K562 (cell line): ENCODE data around the gene ABHD3. TPM values are rescaled to one million over a fixed set of nuclear protein-coding genes. Genes with fewer than 3 reads are reported as not detected.

Experiments used
- ATAC-seq: fragments of 200-7000 bp; cut with Tn5 transposase; 3 replicates; pipeline ENCODE4 v1.9.1; 2020; ENCODE audit warnings: moderate library complexity
- BruUV-seq: library from RNA; stranded (reverse); fragments of 400-500 nt; replicated peaks from 2 replicates; lab custom pipeline; 2021; lab: Mats Ljungman, UMichigan
- CTCF ChIA-PET: fragments of 300-600 bp; formaldehyde crosslinking; extraction: SDS; loops from one replicate; lab custom pipeline; 2021; ENCODE audit warnings: low intra/inter-chr PET ratio; lab: Yijun Ruan, JAX
- POLR2A ChIA-PET: fragments of 300-600, 350-650 bp; sonication (Branson Sonifier 250); formaldehyde crosslinking; extraction: SDS; loops from one replicate; lab custom pipeline; 2021; ENCODE audit warnings: antibody characterized with exemption, inconsistent platforms; lab: Yijun Ruan, JAX
- DNase-seq, 4 experiments: peaks; one replicate each; pipeline versions ENCODE4 v3.0.0 to v3.0.0-alpha.2; 2011 to 2018; ENCODE audit warnings: low spot score in 3 of 4, mixed read lengths in 3 of 4; ENCODE audit errors: extremely low read depth in 1 of 4
- FAIRE-seq: peaks from 2 replicates; lab custom pipeline; 2011; peaks lifted over from hg19 to GRCh38; lab: Jason Lieb, UNC
- H2AFZ ChIP-seq: 2 replicates; pipeline ENCODE4 v1.6.0; 2011; ENCODE audit warnings: low read depth, low read length, control low read depth, inconsistent platforms
- H3K27ac ChIP-seq: fragments of 200-600 bp; 3 replicates; pipeline ENCODE4 v1.8.0; 2011; ENCODE audit warnings: low read depth, mild to moderate bottlenecking, control low read depth, inconsistent platforms, low read length, moderate library complexity, mixed read lengths; ENCODE audit errors: extremely low read depth
- H3K27me3 ChIP-seq, 2 experiments: fragments of 300-600 bp in 1 of 2; 2 replicates in 1 of 2; 3 replicates in 1 of 2; pipeline versions ENCODE4 v1.6.0 to v1.8.0; 2011; ENCODE audit warnings: inconsistent platforms in 2 of 2, low read length in 2 of 2, mild to moderate bottlenecking in 1 of 2, mixed read lengths in 1 of 2, moderate library complexity in 1 of 2; ENCODE audit not compliant: control insufficient read depth in 2 of 2, insufficient read depth in 2 of 2
- H3K36me3 ChIP-seq: fragments of 300-600 bp; 3 replicates; pipeline ENCODE4 v1.8.0; 2011; ENCODE audit warnings: mild to moderate bottlenecking, low read length, inconsistent platforms; ENCODE audit not compliant: control insufficient read depth, insufficient read depth
- H3K4me1 ChIP-seq, 2 experiments: fragments of 200-600 bp in 1 of 2; replicated peaks in 1 of 2; 2 replicates in 1 of 2; 3 replicates in 1 of 2; pipeline versions ENCODE4 v1.5.1 to v1.8.0; 2011; ENCODE audit warnings: inconsistent platforms in 2 of 2, low read length in 2 of 2, mild to moderate bottlenecking in 1 of 2, mixed read lengths in 1 of 2, moderate library complexity in 1 of 2; ENCODE audit not compliant: control insufficient read depth in 2 of 2, insufficient read depth in 2 of 2
- H3K4me2 ChIP-seq: 2 replicates; pipeline ENCODE4 v1.6.1; 2011; ENCODE audit warnings: low read length, control low read depth, inconsistent platforms, mixed read lengths; ENCODE audit not compliant: insufficient read depth
- H3K4me3 ChIP-seq: fragments of 200-600 bp; sonication (generic), shearing (Covaris generic); 2 replicates; pipeline ENCODE4 v1.5.1; 2016; ENCODE audit warnings: control low read depth, inconsistent platforms
- H3K79me2 ChIP-seq: fragments of 200-600 bp; 3 replicates; pipeline ENCODE4 v1.8.0; 2011; ENCODE audit warnings: low read length, inconsistent platforms; ENCODE audit not compliant: control insufficient read depth, insufficient read depth
- H3K9ac ChIP-seq, 2 experiments: 2 replicates each; pipeline versions ENCODE4 v1.6.0 to v1.6.1; 2011; ENCODE audit warnings: low read depth in 2 of 2, low read length in 2 of 2, control low read depth in 1 of 2, inconsistent platforms in 1 of 2, mild to moderate bottlenecking in 1 of 2, mixed read lengths in 1 of 2; ENCODE audit not compliant: insufficient read depth in 1 of 2
- H3K9me1 ChIP-seq: one replicate; pipeline ENCODE4 v1.6.0; 2011; ENCODE audit warnings: inconsistent platforms, mild to moderate bottlenecking, low read length, moderate library complexity; ENCODE audit not compliant: control insufficient read depth, insufficient read depth
- H3K9me3 ChIP-seq: replicated peaks from 2 replicates; pipeline ENCODE4 v1.5.1; 2011; ENCODE audit warnings: low read depth, low read length, inconsistent platforms; ENCODE audit not compliant: control insufficient read depth, insufficient read depth
- H4K20me1 ChIP-seq: replicated peaks from 2 replicates; pipeline ENCODE4 v1.6.1; 2011; ENCODE audit warnings: low read length, inconsistent platforms, mixed read lengths; ENCODE audit not compliant: control insufficient read depth, insufficient read depth
- GATAD2B ChIP-seq: fragments of 450-650 bp; IDR thresholded peaks from 2 replicates; pipeline ENCODE4 v1.6.1; 2017; ENCODE audit warnings: mild to moderate bottlenecking, borderline replicate concordance
- LCOR ChIP-seq: sonication (generic); formaldehyde crosslinking; IDR thresholded peaks from 2 replicates; pipeline ENCODE4 v1.8.0; 2022; ENCODE audit warnings: mild to moderate bottlenecking, missing genetic modification reagents
- MTA2 ChIP-seq: fragments of 450-650 bp; IDR thresholded peaks from 2 replicates; pipeline ENCODE4 v1.6.1; 2016; ENCODE audit warnings: low read depth
- WGBS: fragments of 100-300 bp; shearing (Covaris generic); methylation state at CpG from one replicate; pipeline ENCODE4 v1.1.6; 2016; ENCODE audit warnings: low coverage, mixed read lengths; ENCODE audit not compliant: insufficient coverage; ENCODE audit errors: missing lambda C conversion rate; 5-methylcytosine and 5-hydroxymethylcytosine counted together
- in situ Hi-C: fragments of 300-500 bp; cut with MboI; formaldehyde crosslinking; loops from 4 replicates; pipeline ENCODE4 v1.15.0; 2018; ENCODE audit warnings: inconsistent platforms, mixed read lengths
- intact Hi-C: fragments of 100-400 bp; cut with micrococcal nuclease; formaldehyde crosslinking; loops from 2 replicates; pipeline ENCODE4 v1.14.2; 2022
- polyA plus RNA-seq, 8 experiments: library from polyadenylated mRNA; depleted of rRNA in 4 of 8; stranded (reverse) in 5 of 8; unstranded in 3 of 8; fragments of >200 nt; fragmentation: Nextera tagmentation in 2 of 8; fragmentation: Illumina TruSeq in 1 of 8; extraction: Ambion mirVana in 2 of 8; extraction: Trizol in 1 of 8; gene quantifications; 2 replicates each; pipeline versions ENCODE4 v1.2.1 to v1.2.3, GENCODE V29; 2011 to 2014; ENCODE audit warnings: inconsistent platforms in 1 of 8, missing spikeins in 1 of 8
- total RNA-seq, 7 experiments: library from RNA; depleted of rRNA in 6 of 7; stranded (reverse); fragments of >200 nt in 6 of 7; fragmentation: Illumina TruSeq in 2 of 7; extraction: Trizol in 2 of 7; gene quantifications; 2 replicates each; pipeline versions ENCODE4 v1.2.1 to v1.2.3, GENCODE V29; 2011 to 2021; ENCODE audit warnings: low replicate concordance in 1 of 7
- TF ChIP-seq, protein P1 (sequence below): fragments of 450-650 bp; IDR thresholded peaks from 2 replicates; pipeline ENCODE4 v1.6.1; 2016; ENCODE audit warnings: low read depth
- TF ChIP-seq, protein P2 (sequence below): fragments of 250-450 bp; sonication (Bioruptor Pico); IDR thresholded peaks from 2 replicates; pipeline ENCODE4 v1.5.1; 2021; ENCODE audit warnings: mild to moderate bottlenecking
- TF ChIP-seq, protein P3 (sequence below): fragments of 250-450 bp; sonication (Bioruptor Pico); IDR thresholded peaks from 2 replicates; pipeline ENCODE4 v1.5.0; 2021
- TF ChIP-seq, protein P4 (sequence below): fragments of 250-450 bp; sonication (Bioruptor Pico); IDR thresholded peaks from 2 replicates; pipeline ENCODE4 v1.9.0; 2021; ENCODE audit warnings: mild to moderate bottlenecking
- TF ChIP-seq, protein P5 (sequence below): fragments of 200-400 bp; formaldehyde crosslinking; IDR thresholded peaks from 2 replicates; pipeline ENCODE4 v1.6.1; 2017; ENCODE audit warnings: mild to moderate bottlenecking, low read depth, low read length, moderate library complexity

Gene ABHD3
- total and polyA plus RNA-seq, 9 of the 15 experiments (the other 6 are each of a cell fraction or from before 2014, with no cell fraction given): 6.3 to 38.8 (median 19.4) TPM

DNA sequence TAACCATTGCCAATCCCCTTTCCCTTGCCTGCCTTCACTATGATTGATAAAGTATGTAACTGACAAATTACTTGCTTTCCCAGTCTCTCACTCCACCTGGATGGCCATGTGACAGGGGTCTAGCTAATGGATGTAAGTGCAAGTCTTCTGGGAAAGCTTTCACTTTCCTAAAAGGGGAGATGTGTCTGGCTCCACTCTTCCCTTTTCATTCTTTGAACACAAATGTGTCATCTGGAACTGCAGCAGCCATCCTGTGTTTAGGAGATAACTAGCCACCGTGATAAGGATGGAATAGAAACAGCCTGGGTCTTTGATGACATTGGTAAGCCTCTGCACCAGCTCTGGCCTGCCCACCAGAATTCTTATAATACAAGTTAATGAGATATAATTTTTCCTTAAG lies 54.3 kb downstream of the ABHD3 start:
- Histone ChIP-seq H4K20me1 (no peaks in the 10 kb centered on the region), H3K27me3 (no peaks in the 10 kb centered on the region), H3K4me3 (no peak overlapping the region), H3K27ac (peak overlapping the region; percentile 52), H3K4me1 (peaks cover 5 to 8% of the 10 kb centered on the region in 2 experiments; a peak in 4 of 5 replicates), H3K36me3 (peaks cover 2% of the 10 kb centered on the region; the same call in 1 of the 3 replicates), H3K4me2 (peak overlapping the region; percentile 55), H3K9me1 (no peaks in the 10 kb centered on the region), H3K9me3 (no peaks in the 10 kb centered on the region), H3K79me2 (no peaks in the 10 kb centered on the region), H3K9ac (0 out of 4 replicates have a peak overlapping the region, but pooled peaks of 1 of the 2 experiments have one; percentile 40), H2AFZ (0 out of 2 replicates have a peak overlapping the region, but pooled peaks have one; percentile 18)
- ChIA-PET POLR2A (interaction anchor here (0.7 to 1.1 kb wide), 3 partner anchors 11 to 19 kb away, joined by 3 to 6 read pairs (median 3); no protein-coding TSS in a partner anchor), CTCF (no interaction called here)
- FAIRE-seq (peak; percentile 72), ATAC-seq (peak; percentile 86), DNase-seq (peak in 3 of 4 experiments; percentile 17 to 66 (median 60))
- in situ Hi-C loops (no loop called here), intact Hi-C loops (loop anchor here (10.0 kb wide), 1 partner anchor 54 kb away; the partner anchor contains the start of gene ABHD3)
- WGBS: 0% methylated on average over 1 of the region's 1 CpG
- BruUV-seq: no TSS peak
- TF ChIP-seq, protein P1, sequence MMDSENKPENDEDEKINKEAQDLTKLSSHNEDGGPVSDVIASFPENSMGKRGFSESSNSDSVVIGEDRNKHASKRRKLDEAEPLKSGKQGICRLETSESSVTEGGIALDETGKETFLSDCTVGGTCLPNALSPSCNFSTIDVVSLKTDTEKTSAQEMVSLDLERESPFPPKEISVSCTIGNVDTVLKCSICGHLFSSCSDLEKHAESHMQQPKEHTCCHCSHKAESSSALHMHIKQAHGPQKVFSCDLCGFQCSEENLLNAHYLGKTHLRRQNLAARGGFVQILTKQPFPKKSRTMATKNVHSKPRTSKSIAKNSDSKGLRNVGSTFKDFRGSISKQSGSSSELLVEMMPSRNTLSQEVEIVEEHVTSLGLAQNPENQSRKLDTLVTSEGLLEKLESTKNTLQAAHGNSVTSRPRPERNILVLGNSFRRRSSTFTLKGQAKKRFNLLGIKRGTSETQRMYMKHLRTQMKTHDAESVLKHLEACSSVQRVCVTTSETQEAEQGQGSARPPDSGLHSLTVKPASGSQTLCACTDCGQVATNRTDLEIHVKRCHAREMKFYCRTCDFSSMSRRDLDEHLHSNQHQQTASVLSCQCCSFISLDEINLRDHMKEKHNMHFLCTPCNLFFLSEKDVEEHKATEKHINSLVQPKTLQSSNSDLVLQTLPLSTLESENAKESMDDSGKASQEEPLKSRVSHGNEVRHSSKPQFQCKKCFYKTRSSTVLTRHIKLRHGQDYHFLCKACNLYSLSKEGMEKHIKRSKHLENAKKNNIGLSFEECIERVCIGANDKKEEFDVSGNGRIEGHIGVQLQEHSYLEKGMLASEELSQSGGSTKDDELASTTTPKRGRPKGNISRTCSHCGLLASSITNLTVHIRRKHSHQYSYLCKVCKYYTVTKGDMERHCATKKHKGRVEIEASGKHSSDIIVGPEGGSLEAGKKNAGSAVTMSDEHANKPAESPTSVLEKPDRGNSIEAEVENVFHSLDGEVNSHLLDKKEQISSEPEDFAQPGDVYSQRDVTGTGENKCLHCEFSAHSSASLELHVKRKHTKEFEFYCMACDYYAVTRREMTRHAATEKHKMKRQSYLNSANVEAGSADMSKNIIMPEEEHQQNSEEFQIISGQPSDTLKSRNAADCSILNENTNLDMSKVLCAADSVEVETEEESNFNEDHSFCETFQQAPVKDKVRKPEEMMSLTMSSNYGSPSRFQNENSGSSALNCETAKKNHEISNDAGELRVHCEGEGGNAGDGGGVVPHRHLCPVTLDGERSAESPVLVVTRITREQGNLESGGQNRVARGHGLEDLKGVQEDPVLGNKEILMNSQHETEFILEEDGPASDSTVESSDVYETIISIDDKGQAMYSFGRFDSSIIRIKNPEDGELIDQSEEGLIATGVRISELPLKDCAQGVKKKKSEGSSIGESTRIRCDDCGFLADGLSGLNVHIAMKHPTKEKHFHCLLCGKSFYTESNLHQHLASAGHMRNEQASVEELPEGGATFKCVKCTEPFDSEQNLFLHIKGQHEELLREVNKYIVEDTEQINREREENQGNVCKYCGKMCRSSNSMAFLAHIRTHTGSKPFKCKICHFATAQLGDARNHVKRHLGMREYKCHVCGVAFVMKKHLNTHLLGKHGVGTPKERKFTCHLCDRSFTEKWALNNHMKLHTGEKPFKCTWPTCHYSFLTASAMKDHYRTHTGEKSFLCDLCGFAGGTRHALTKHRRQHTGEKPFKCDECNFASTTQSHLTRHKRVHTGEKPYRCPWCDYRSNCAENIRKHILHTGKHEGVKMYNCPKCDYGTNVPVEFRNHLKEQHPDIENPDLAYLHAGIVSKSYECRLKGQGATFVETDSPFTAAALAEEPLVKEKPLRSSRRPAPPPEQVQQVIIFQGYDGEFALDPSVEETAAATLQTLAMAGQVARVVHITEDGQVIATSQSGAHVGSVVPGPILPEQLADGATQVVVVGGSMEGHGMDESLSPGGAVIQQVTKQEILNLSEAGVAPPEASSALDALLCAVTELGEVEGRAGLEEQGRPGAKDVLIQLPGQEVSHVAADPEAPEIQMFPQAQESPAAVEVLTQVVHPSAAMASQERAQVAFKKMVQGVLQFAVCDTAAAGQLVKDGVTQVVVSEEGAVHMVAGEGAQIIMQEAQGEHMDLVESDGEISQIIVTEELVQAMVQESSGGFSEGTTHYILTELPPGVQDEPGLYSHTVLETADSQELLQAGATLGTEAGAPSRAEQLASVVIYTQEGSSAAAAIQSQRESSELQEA: no peak
- TF ChIP-seq, protein P2, sequence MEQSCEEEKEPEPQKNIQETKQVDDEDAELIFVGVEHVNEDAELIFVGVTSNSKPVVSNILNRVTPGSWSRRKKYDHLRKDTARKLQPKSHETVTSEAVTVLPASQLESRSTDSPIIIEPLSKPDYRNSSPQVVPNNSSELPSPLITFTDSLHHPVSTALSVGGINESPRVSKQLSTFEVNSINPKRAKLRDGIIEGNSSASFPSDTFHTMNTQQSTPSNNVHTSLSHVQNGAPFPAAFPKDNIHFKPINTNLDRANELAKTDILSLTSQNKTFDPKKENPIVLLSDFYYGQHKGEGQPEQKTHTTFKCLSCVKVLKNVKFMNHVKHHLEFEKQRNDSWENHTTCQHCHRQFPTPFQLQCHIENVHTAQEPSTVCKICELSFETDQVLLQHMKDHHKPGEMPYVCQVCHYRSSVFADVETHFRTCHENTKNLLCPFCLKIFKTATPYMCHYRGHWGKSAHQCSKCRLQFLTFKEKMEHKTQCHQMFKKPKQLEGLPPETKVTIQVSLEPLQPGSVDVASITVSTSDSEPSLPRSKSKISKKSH (CRISPR knock-in tag): no peak
- TF ChIP-seq MTA2 (peak; percentile 52; the same call in 1 of the 2 replicates), LCOR (CRISPR knock-in tag) (no peak), GATAD2B (no peak)
- TF ChIP-seq, protein P3, sequence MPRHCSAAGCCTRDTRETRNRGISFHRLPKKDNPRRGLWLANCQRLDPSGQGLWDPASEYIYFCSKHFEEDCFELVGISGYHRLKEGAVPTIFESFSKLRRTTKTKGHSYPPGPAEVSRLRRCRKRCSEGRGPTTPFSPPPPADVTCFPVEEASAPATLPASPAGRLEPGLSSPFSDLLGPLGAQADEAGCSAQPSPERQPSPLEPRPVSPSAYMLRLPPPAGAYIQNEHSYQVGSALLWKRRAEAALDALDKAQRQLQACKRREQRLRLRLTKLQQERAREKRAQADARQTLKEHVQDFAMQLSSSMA (CRISPR knock-in tag): no peak
- TF ChIP-seq, protein P4, sequence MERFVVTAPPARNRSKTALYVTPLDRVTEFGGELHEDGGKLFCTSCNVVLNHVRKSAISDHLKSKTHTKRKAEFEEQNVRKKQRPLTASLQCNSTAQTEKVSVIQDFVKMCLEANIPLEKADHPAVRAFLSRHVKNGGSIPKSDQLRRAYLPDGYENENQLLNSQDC (CRISPR knock-in tag): no peak
- TF ChIP-seq, protein P5, sequence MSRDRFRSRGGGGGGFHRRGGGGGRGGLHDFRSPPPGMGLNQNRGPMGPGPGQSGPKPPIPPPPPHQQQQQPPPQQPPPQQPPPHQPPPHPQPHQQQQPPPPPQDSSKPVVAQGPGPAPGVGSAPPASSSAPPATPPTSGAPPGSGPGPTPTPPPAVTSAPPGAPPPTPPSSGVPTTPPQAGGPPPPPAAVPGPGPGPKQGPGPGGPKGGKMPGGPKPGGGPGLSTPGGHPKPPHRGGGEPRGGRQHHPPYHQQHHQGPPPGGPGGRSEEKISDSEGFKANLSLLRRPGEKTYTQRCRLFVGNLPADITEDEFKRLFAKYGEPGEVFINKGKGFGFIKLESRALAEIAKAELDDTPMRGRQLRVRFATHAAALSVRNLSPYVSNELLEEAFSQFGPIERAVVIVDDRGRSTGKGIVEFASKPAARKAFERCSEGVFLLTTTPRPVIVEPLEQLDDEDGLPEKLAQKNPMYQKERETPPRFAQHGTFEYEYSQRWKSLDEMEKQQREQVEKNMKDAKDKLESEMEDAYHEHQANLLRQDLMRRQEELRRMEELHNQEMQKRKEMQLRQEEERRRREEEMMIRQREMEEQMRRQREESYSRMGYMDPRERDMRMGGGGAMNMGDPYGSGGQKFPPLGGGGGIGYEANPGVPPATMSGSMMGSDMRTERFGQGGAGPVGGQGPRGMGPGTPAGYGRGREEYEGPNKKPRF: no peak
